HL-60 (cell line): ENCODE results near the gene RSAD2.

Experiments used
- DNase-seq, 2 experiments: peaks; one replicate each; pipeline ENCODE4 v3.0.0-alpha.2; 2010 to 2020; ENCODE audit warnings: low read depth in 1 of 2, low spot score in 1 of 2
- H3K27ac ChIP-seq: fragments of 250-450 bp; sonication (Bioruptor Pico); replicated peaks from 2 replicates; pipeline ENCODE4 v1.5.1; 2020; ENCODE audit warnings: mild to moderate bottlenecking, moderate library complexity
- H3K27me3 ChIP-seq: fragments of 250-450 bp; sonication (Bioruptor Pico); 2 replicates; pipeline ENCODE4 v1.5.1; 2021; ENCODE audit warnings: mild to moderate bottlenecking, moderate library complexity; ENCODE audit not compliant: insufficient read depth, poor library complexity, severe bottlenecking
- H3K4me3 ChIP-seq: replicated peaks from 2 replicates; pipeline ENCODE4 v1.5.1; 2011; ENCODE audit warnings: mild to moderate bottlenecking, control low read depth, low read length; ENCODE audit not compliant: insufficient read depth
- GABPA ChIP-seq: IDR thresholded peaks from 2 replicates; pipeline ENCODE4 v1.6.1; 2012; ENCODE audit warnings: low read depth
- POLR2AphosphoS5 ChIP-seq: IDR thresholded peaks from 2 replicates; pipeline ENCODE4 v1.6.1; 2012; ENCODE audit warnings: low read depth
- SPI1 ChIP-seq: IDR thresholded peaks from 2 replicates; pipeline ENCODE4 v1.6.1; 2012; ENCODE audit warnings: low read depth, mild to moderate bottlenecking, borderline replicate concordance
- TF ChIP-seq, protein P1 (sequence below): IDR thresholded peaks from 2 replicates; pipeline ENCODE4 v1.6.1; 2012; ENCODE audit warnings: low read depth; ENCODE audit not compliant: insufficient replicate concordance
- TF ChIP-seq, protein P2 (sequence below): IDR thresholded peaks from one replicate; pipeline ENCODE4 v1.5.1; 2011; ENCODE audit warnings: low read length, control low read depth, inconsistent platforms; ENCODE audit not compliant: insufficient read depth

The RSAD2 gene

DNA sequence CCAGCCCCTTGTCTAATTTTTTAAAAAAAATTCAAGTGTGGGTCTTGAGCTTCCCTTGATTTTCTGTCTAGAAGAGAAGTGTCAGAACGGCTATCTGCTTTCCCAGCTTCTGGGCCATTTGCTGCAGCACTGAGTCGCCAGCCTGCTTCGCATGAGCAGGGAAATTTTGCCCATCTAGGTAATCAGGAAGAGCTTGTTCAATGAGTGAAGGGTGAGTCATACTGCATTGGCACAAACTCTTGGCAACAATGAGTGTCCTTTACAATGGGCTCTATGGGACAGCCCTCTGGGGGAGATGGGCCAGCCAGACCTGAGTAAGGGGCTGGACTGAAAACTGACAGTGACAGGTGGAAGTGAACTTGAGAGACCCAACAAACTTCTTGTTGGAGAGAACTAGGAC, 37.3 kb downstream of the RSAD2 start:
- DNase-seq, result no peak
- no peak overlapping the region for H3K4me3 ChIP-seq
- no peak overlapping the region for H3K27ac ChIP-seq
- H3K27me3 ChIP-seq, result no peaks in the 10 kb centered on the region
- no peak for TF ChIP-seq SPI1
- TF ChIP-seq, protein P1, sequence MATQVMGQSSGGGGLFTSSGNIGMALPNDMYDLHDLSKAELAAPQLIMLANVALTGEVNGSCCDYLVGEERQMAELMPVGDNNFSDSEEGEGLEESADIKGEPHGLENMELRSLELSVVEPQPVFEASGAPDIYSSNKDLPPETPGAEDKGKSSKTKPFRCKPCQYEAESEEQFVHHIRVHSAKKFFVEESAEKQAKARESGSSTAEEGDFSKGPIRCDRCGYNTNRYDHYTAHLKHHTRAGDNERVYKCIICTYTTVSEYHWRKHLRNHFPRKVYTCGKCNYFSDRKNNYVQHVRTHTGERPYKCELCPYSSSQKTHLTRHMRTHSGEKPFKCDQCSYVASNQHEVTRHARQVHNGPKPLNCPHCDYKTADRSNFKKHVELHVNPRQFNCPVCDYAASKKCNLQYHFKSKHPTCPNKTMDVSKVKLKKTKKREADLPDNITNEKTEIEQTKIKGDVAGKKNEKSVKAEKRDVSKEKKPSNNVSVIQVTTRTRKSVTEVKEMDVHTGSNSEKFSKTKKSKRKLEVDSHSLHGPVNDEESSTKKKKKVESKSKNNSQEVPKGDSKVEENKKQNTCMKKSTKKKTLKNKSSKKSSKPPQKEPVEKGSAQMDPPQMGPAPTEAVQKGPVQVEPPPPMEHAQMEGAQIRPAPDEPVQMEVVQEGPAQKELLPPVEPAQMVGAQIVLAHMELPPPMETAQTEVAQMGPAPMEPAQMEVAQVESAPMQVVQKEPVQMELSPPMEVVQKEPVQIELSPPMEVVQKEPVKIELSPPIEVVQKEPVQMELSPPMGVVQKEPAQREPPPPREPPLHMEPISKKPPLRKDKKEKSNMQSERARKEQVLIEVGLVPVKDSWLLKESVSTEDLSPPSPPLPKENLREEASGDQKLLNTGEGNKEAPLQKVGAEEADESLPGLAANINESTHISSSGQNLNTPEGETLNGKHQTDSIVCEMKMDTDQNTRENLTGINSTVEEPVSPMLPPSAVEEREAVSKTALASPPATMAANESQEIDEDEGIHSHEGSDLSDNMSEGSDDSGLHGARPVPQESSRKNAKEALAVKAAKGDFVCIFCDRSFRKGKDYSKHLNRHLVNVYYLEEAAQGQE, result no peak
- TF ChIP-seq GABPA, result no peak
- TF ChIP-seq POLR2AphosphoS5, result no peak
- TF ChIP-seq, protein P2, sequence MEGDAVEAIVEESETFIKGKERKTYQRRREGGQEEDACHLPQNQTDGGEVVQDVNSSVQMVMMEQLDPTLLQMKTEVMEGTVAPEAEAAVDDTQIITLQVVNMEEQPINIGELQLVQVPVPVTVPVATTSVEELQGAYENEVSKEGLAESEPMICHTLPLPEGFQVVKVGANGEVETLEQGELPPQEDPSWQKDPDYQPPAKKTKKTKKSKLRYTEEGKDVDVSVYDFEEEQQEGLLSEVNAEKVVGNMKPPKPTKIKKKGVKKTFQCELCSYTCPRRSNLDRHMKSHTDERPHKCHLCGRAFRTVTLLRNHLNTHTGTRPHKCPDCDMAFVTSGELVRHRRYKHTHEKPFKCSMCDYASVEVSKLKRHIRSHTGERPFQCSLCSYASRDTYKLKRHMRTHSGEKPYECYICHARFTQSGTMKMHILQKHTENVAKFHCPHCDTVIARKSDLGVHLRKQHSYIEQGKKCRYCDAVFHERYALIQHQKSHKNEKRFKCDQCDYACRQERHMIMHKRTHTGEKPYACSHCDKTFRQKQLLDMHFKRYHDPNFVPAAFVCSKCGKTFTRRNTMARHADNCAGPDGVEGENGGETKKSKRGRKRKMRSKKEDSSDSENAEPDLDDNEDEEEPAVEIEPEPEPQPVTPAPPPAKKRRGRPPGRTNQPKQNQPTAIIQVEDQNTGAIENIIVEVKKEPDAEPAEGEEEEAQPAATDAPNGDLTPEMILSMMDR, result no peak

DNA sequence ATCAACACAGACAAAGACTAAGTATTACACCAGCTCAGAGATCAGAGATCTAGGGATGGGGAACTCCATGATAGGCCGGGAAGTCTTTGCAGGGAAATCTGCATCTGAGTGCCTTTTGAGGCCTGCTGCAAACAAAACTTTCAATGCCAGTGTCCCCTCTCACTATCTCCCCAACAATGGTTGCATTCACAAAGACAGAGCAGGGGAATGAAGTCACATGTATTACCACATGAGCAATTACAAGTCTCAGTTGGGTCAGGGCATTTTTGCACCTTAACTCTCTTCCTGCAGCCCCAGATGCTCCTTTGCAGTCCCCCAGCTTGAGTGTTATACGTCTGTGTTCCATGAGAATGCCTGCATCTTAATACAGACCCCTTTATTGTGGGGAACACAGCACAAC, 37.8 kb downstream of the RSAD2 start:
- Histone ChIP-seq H3K4me3 (no peak overlapping the region), H3K27ac (no peak overlapping the region), H3K27me3 (no peaks in the 10 kb centered on the region)
- TF ChIP-seq, protein P1, result no peak
- TF ChIP-seq GABPA (no peak), SPI1 (no peak), POLR2AphosphoS5 (no peak)
- TF ChIP-seq, protein P2, result no peak
- no peak for DNase-seq

DNA sequence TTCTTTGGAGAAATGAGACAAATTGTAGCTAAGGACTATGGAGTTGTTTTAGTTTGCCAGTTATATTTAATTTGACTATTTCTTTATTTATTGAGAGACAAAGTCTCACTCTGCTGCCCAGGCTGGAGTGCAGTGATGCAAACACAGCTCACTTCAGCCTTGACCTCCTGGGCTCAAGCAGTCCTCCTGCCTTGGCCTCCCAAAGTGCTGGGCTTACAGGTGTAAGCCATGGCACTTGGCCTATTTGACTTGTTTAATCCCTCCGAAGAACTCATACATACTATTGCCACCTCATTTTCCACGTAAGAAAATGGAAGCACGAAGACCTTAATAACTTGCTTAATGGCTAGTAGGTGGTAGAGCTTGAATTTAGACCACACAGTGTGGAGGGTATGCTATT, 38.6 kb downstream of the RSAD2 start:
- Histone ChIP-seq H3K27me3 (no peaks in the 10 kb centered on the region), H3K4me3 (no peak overlapping the region), H3K27ac (no peak overlapping the region)
- TF ChIP-seq, protein P2, result no peak
- TF ChIP-seq GABPA, result no peak
- TF ChIP-seq, protein P1, result no peak
- DNase-seq, result no peak
